Stomach (tissue), 19 donors: ENCODE measurements around the gene RPS19. TPM values are rescaled to one million over a fixed set of nuclear protein-coding genes. Genes with fewer than 3 reads are reported as not detected.

Source experiments
- DNase-seq, 2 donors: peaks; one replicate each; pipeline versions ENCODE4 v3.0.0 to v3.0.0-alpha.2; 2013 to 2019
- H3K27ac ChIP-seq, 5 donors: fragments of 200-600 bp in 4 of 5; sonication (generic) in 4 of 5; one replicate each; pipeline ENCODE4 v1.5.1; 2013 to 2019; ENCODE audit warnings: mild to moderate bottlenecking in 1 of 5, moderate library complexity in 1 of 5
- H3K27me3 ChIP-seq, 3 donors: fragments of 200-600 bp; sonication (generic); one replicate each; pipeline ENCODE4 v1.5.1; 2017 to 2019; ENCODE audit warnings: mixed run types in 1 of 3
- H3K36me3 ChIP-seq, 4 donors: fragments of 200-600 bp; sonication (generic); 1 replicate in 3 of 4; 2 replicates in 1 of 4; pipeline ENCODE4 v1.5.1; 2016 to 2019
- H3K4me1 ChIP-seq, 4 donors: fragments of 200-600 bp; sonication (generic); one replicate each; pipeline ENCODE4 v1.5.1; 2016 to 2019
- H3K4me3 ChIP-seq, 4 donors: fragments of 200-600 bp; sonication (generic) in 3 of 4; one replicate each; pipeline ENCODE4 v1.5.1; 2016 to 2019; ENCODE audit warnings: mild to moderate bottlenecking in 1 of 4
- H3K9me3 ChIP-seq, 4 donors: fragments of 200-600 bp; sonication (generic); one replicate each; pipeline ENCODE4 v1.5.1; 2016 to 2019
- CTCF ChIP-seq, 7 experiments: fragments of 450-650 bp in 4 of 7; fragments of 200-600 bp in 3 of 7; sonication (generic) in 3 of 7; IDR thresholded peaks; one replicate each; pipeline ENCODE4 v1.5.1; 2016 to 2019; ENCODE audit warnings: antibody characterized with exemption in 7 of 7, control low read depth in 2 of 7, mild to moderate bottlenecking in 1 of 7
- EP300 ChIP-seq: sonication (generic); formaldehyde crosslinking; IDR thresholded peaks from one replicate; pipeline ENCODE4 v1.6.1; 2017; ENCODE audit warnings: antibody characterized with exemption
- POLR2A ChIP-seq, 4 donors: fragments of 450-650 bp; IDR thresholded peaks; one replicate each; pipeline ENCODE4 v1.6.1; 2016; ENCODE audit warnings: antibody characterized with exemption in 4 of 4, control low read depth in 2 of 4, mild to moderate bottlenecking in 1 of 4, moderate library complexity in 1 of 4
- POLR2AphosphoS5 ChIP-seq, 3 donors: sonication (generic); formaldehyde crosslinking; IDR thresholded peaks; one replicate each; pipeline ENCODE4 v1.6.1; 2016; ENCODE audit warnings: antibody characterized with exemption in 3 of 3
- WGBS, 5 donors: extraction: QIAGEN DNeasy Blood & Tissue Kit in 3 of 5; methylation state at CpG; one replicate each; pipeline versions ENCODE4 v1.1.5 to v1.1.7; 2013 to 2018; 5-methylcytosine and 5-hydroxymethylcytosine counted together
- intact Hi-C: fragments of 100-400 bp; cut with DNase I; formaldehyde crosslinking; loops from one replicate; pipeline ENCODE4 v1.15.1; 2023; ENCODE audit warnings: low total_unique reads
- long read RNA-seq, 10 donors: transcript quantifications; one replicate each; lab custom pipeline, GENCODE V29; 2026
- polyA plus RNA-seq, 3 donors: library from polyadenylated mRNA; stranded (reverse); fragments of 200-250 nt; gene quantifications; one replicate each; pipeline ENCODE4 v1.2.3, GENCODE V29; 2013
- total RNA-seq, 5 donors: library from RNA; depleted of rRNA; stranded (reverse); fragments of >200 nt; gene quantifications; one replicate each; pipeline versions ENCODE4 v1.1.0 to v1.2.3, GENCODE V29; 2014 to 2016
- donor health status: healthy with polysubstance abuse.
- donor health status: Bipolar disorder and iron deficiency.
- donor health status: healthy.

RPS19 gene
- 1,000 to 10,000 TPM in 3 of 5 donors, 100 to 1,000 TPM in 2; 394 to 1,489 (median 1,008) TPM for total RNA-seq
- 1,000 to 10,000 TPM; 2,818 to 4,242 (median 2,979) TPM for polyA plus RNA-seq
- long read RNA-seq, donor 1, transcript RPS19-206 (6 exons, 2,359 nt) = major isoform, 537 of 778 reads
- long read RNA-seq, donor 1, partial matches to known transcripts = 236 of 778 reads
- long read RNA-seq, donor 1, other reads (novel, unspliced or antisense) = 0 of 778 reads
- long read RNA-seq, donor 2, transcript RPS19-206 (6 exons, 2,359 nt) = major isoform, 830 of 1,083 reads
- long read RNA-seq, donor 2, partial matches to known transcripts = 248 of 1,083 reads
- long read RNA-seq, donor 2, other reads (novel, unspliced or antisense) = 0 of 1,083 reads
- long read RNA-seq, donor 3, transcript RPS19-205 (3 exons, 601 nt) = minor isoform, 6 of 1,319 reads
- long read RNA-seq, donor 3, transcript RPS19-206 (6 exons, 2,359 nt) = major isoform, 749 of 1,319 reads
- long read RNA-seq, donor 3, partial matches to known transcripts = 554 of 1,319 reads
- long read RNA-seq, donor 3, other reads (novel, unspliced or antisense) = 7 of 1,319 reads
- long read RNA-seq, donor 4, transcript RPS19-206 (6 exons, 2,359 nt) = major isoform, 143 of 229 reads
- long read RNA-seq, donor 4, partial matches to known transcripts = 85 of 229 reads
- long read RNA-seq, donor 4, other reads (novel, unspliced or antisense) = 0 of 229 reads
- long read RNA-seq, donor 5, transcript RPS19-206 (6 exons, 2,359 nt) = major isoform, 1,177 of 1,762 reads
- long read RNA-seq, donor 5, transcript RPS19-205 (3 exons, 601 nt) = minor isoform, 8 of 1,762 reads
- long read RNA-seq, donor 5, partial matches to known transcripts = 568 of 1,762 reads
- long read RNA-seq, donor 5, other reads (novel, unspliced or antisense) = 5 of 1,762 reads
- long read RNA-seq, donor 6, transcript RPS19-205 (3 exons, 601 nt) = minor isoform, 9 of 2,939 reads
- long read RNA-seq, donor 6, transcript RPS19-206 (6 exons, 2,359 nt) = major isoform, 2,117 of 2,939 reads
- long read RNA-seq, donor 6, partial matches to known transcripts = 786 of 2,939 reads
- long read RNA-seq, donor 6, other reads (novel, unspliced or antisense) = 17 of 2,939 reads
- long read RNA-seq, donor 7, transcript RPS19-206 (6 exons, 2,359 nt) = major isoform, 1,365 of 2,301 reads
- long read RNA-seq, donor 7, transcript RPS19-201 (6 exons, 500 nt) = minor isoform, 6 of 2,301 reads
- long read RNA-seq, donor 7, transcript RPS19-205 (3 exons, 601 nt) = minor isoform, 7 of 2,301 reads
- long read RNA-seq, donor 7, partial matches to known transcripts = 903 of 2,301 reads
- long read RNA-seq, donor 7, other reads (novel, unspliced or antisense) = 17 of 2,301 reads
- long read RNA-seq, donor 8, transcript RPS19-206 (6 exons, 2,359 nt) = major isoform, 1,264 of 2,006 reads
- long read RNA-seq, donor 8, partial matches to known transcripts = 724 of 2,006 reads
- long read RNA-seq, donor 8, other reads (novel, unspliced or antisense) = 11 of 2,006 reads
- long read RNA-seq, donor 9, transcript RPS19-206 (6 exons, 2,359 nt) = major isoform, 1,147 of 1,998 reads
- long read RNA-seq, donor 9, partial matches to known transcripts = 837 of 1,998 reads
- long read RNA-seq, donor 9, other reads (novel, unspliced or antisense) = 5 of 1,998 reads
- long read RNA-seq, donor 10, transcript RPS19-206 (6 exons, 2,359 nt) = major isoform, 535 of 802 reads
- long read RNA-seq, donor 10, partial matches to known transcripts = 261 of 802 reads
- long read RNA-seq, donor 10, other reads (novel, unspliced or antisense) = 0 of 802 reads

GRCh38 chr19:41859618-41860418 lies at the start of gene RPS19:
Gene RPS19, plus strand, starts transcription at chr19:41860255. Its CDS starts 520 bp downstream, at chr19:41860775.
- Histone ChIP-seq H3K9me3 (no peaks in the 10 kb centered on the region), H3K4me1 (peaks cover 26 to 53% (median 49%) of the 10 kb centered on the region in 4 donors), H3K27ac (peak within 1 kb of the TSS; percentile 94 to 97 (median 96)), H3K27me3 (no peaks in the 10 kb centered on the region), H3K36me3 (peaks cover 36 to 40% (median 38%) of the 10 kb centered on the region in 4 donors), H3K4me3 (peak within 1 kb of the TSS; percentile 78 to 96 (median 83))
- WGBS, 5 donors = 0 to 1% (median 0%) methylated on average over 34 to 76 of the region's 76 CpGs
- intact Hi-C loops = no loop called here
- peak; percentile 88 to 98 (median 92) for TF ChIP-seq POLR2AphosphoS5 (IDR thresholded peaks at IDR 0.05)
- TF ChIP-seq CTCF (IDR thresholded peaks at IDR 0.05) = peak in 6 of 7 experiments; percentile 44 to 93 (median 70)
- TF ChIP-seq POLR2A (IDR thresholded peaks at IDR 0.05) = no peak
- peak; percentile 48 for TF ChIP-seq EP300
- DNase-seq = peak; percentile 99

GRCh38 chr19:41810301-41810700 lies 49.8 kb upstream of the RPS19 start:
- DNase-seq = no peak
- intact Hi-C loops = no loop called here
- Histone ChIP-seq H3K36me3 (no peaks in the 10 kb centered on the region), H3K9me3 (no peaks in the 10 kb centered on the region), H3K27ac (peak overlapping the region in 3 of 5 donors; percentile 29 to 75 (median 71)), H3K4me1 (no peaks in the 10 kb centered on the region), H3K4me3 (no peak overlapping the region), H3K27me3 (peaks cover 0 to 30% (median 6%) of the 10 kb centered on the region in 3 donors)
- WGBS, 5 donors = 30 to 67% (median 43%) methylated on average over 2 to 4 of the region's 4 CpGs
- TF ChIP-seq CTCF (IDR thresholded peaks at IDR 0.05) = no peak

- H3K27ac ChIP-seq = peak overlapping the region in 3 of 5 donors; percentile 29 to 75 (median 71)
- intact Hi-C loops = no loop called here
- no peaks in the 10 kb centered on the region for H3K36me3 ChIP-seq
- peaks cover 0 to 30% (median 6%) of the 10 kb centered on the region in 3 donors for H3K27me3 ChIP-seq
- H3K4me1 ChIP-seq = no peaks in the 10 kb centered on the region
- WGBS, 5 donors = 42 to 65% (median 61%) methylated on average over 2 to 3 of the region's 3 CpGs
- TF ChIP-seq CTCF (IDR thresholded peaks at IDR 0.05) (no peak), POLR2A (IDR thresholded peaks at IDR 0.05) (no peak), POLR2AphosphoS5 (IDR thresholded peaks at IDR 0.05) (no peak), EP300 (no peak)
- peak in 1 of 2 donors; percentile 23 for DNase-seq
- no peak overlapping the region for H3K4me3 ChIP-seq
- no peaks in the 10 kb centered on the region for H3K9me3 ChIP-seq
Measured at GRCh38 chr19:41811036-41811435, 49.0 kb upstream of the RPS19 start.
